ENCODE measurements around the gene STT3B. TPM values are rescaled to one million over a fixed set of nuclear protein-coding genes. Genes with fewer than 3 reads are reported as not detected.

STT3B gene
- total and polyA plus RNA-seq, 2 of the 13 experiments (the other 11 are each of a cell fraction or from before 2014, with no cell fraction given): 85.0 to 205 TPM

DNA sequence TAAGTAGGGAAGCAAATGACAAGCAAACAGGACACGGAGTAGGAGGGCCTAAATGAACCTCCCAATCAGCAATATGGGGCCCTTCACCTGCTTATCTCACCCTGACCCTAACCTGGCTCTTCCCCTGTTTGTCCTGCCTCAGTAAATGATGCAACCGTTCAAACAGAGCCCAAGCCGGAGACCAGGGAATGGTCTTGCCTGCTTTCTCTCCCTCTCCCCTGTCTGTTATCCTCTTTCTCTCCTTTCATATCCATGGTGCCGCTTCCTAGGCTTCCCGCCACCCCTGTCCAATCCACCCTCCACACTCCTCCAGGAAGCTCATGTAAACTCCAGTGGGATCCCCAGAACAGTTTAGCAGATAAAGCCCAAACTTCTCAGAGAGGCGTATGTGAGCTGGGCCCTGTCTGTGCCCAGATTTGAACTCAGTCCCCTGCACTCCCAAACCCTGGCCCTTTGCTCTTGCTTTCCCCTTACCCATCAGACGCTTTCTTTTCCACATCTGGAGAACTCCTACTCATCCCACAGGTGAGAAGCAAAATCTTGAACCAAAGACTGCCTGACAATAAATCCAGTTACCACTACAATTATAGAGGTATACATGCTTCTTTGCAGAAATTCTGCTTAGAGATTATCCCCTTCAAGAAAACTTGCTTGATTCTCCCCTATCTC, 45.7 kb upstream of the STT3B start (continued):
- TF ChIP-seq MAZ (IDR thresholded peaks at IDR 0.05; ENCODE audit: borderline replicate concordance, low read depth, low read length) (no peak), MAZ (CRISPR knock-in tag; IDR thresholded peaks at IDR 0.05; ENCODE audit: low read depth) (no peak), NR2F2 (IDR thresholded peaks at IDR 0.05; ENCODE audit: borderline replicate concordance, low read depth) (0 out of 2 replicates have a peak, but pooled peaks have one; percentile 39), BCL6 (CRISPR knock-in tag; IDR thresholded peaks at IDR 0.05) (0 out of 2 replicates have a peak, but pooled peaks have one; percentile 23), ZMYM4 (CRISPR knock-in tag; IDR thresholded peaks at IDR 0.05) (peak; percentile 18; the same call in 1 of the 2 replicates), SOX6 (IDR thresholded peaks at IDR 0.05) (no peak), SOX6 (CRISPR knock-in tag; IDR thresholded peaks at IDR 0.05) (peak; percentile 52; the same call in 1 of the 2 replicates), SOX13 (IDR thresholded peaks at IDR 0.05) (no peak), SOX13 (CRISPR knock-in tag; conservative IDR thresholded peaks at IDR 0.05 in 1 of 2, IDR thresholded peaks at IDR 0.05 in 1 of 2) (peak in 1 of 2 experiments; percentile 36; a peak in 1 of 4 replicates), ZFP37 (CRISPR knock-in tag; IDR thresholded peaks at IDR 0.05; ENCODE audit: borderline replicate concordance) (no peak), ZNF644 (CRISPR knock-in tag; IDR thresholded peaks at IDR 0.05; ENCODE audit: low read depth) (peak; percentile 37; the same call in 1 of the 2 replicates), HIVEP1 (CRISPR knock-in tag; IDR thresholded peaks at IDR 0.05) (no peak)
- TF ChIP-seq, protein P1, sequence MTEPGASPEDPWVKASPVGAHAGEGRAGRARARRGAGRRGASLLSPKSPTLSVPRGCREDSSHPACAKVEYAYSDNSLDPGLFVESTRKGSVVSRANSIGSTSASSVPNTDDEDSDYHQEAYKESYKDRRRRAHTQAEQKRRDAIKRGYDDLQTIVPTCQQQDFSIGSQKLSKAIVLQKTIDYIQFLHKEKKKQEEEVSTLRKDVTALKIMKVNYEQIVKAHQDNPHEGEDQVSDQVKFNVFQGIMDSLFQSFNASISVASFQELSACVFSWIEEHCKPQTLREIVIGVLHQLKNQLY (CRISPR knock-in tag; IDR thresholded peaks at IDR 0.05): no peak
- TF ChIP-seq, protein P2, sequence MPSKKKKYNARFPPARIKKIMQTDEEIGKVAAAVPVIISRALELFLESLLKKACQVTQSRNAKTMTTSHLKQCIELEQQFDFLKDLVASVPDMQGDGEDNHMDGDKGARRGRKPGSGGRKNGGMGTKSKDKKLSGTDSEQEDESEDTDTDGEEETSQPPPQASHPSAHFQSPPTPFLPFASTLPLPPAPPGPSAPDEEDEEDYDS (CRISPR knock-in tag; IDR thresholded peaks at IDR 0.05): no peak
